Erythroblast (primary cell): ENCODE data around the gene CMSS1.
"Not testable (repeated sequence)": the region's sequence is repeated elsewhere in the genome, so short reads cannot be mapped to it uniquely, and the experiment has no call there.

Experiments used
- DNase-seq, 2 experiments: peaks; one replicate each; lab custom pipeline; 2025; lab: John Stamatoyannopoulos, UW
- GATA1 ChIP-seq: IDR thresholded peaks from 2 replicates; pipeline ENCODE4 v1.6.1; 2011; ENCODE audit warnings: low read depth, mild to moderate bottlenecking, control low read depth, low read length, moderate library complexity
- POLR2A ChIP-seq: IDR thresholded peaks from 2 replicates; pipeline ENCODE4 v1.6.1; 2011; ENCODE audit warnings: mild to moderate bottlenecking, low read length

CMSS1 gene

GRCh38 chr3:100044369-100044768 lies 226.7 kb downstream of the CMSS1 start:
- DNase-seq, result no peak
- TF ChIP-seq POLR2A, result no peak

DNA sequence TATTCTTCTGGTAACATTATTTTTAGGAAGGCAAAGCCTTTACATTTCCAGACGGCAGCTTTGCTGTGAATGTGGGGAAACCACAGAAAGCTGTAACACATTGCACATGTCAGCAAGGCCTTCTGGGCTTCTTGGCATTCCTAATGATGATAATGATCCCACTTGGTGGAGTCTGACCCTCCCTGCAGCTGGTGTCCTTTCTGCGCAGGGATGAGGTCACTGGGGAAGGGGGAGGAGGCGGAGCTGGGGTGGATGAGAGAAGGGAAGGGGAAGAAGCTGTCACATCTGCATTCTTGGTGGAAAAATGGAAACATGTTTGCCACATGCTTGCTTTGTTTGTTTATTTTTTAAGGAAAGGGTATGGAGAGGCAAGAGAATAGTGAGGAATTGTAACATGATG lies 228.0 kb downstream of the CMSS1 start:
- peak in 1 of 2 experiments; percentile 4 for DNase-seq
- TF ChIP-seq GATA1, result no peak
- no peak for TF ChIP-seq POLR2A

DNA sequence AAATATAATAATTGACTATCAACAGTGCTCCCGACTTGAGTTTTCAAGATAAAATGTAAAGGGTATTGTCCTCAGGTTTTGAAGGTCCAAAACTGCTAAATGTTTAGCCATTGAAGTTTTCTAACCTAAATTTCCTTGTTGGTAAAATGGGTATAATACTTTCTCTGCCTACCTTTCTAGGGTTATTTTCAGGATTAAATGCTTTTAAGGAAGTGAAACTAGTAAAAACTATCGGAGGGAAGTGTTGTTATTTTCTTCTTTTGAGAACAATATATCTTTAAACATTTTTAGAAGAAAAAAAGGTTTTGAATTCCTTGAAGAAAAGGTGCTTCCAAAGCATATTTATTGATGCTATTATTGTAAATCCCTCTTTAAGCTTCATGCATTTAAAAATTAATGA lies 229.3 kb downstream of the CMSS1 start:
- TF ChIP-seq GATA1 (no peak), POLR2A (no peak)
- DNase-seq, result no peak

- no peak for DNase-seq
- TF ChIP-seq POLR2A (no peak), GATA1 (no peak)
Observed at GRCh38 chr3:100047455-100048141, 229.9 kb downstream of the CMSS1 start.

DNA sequence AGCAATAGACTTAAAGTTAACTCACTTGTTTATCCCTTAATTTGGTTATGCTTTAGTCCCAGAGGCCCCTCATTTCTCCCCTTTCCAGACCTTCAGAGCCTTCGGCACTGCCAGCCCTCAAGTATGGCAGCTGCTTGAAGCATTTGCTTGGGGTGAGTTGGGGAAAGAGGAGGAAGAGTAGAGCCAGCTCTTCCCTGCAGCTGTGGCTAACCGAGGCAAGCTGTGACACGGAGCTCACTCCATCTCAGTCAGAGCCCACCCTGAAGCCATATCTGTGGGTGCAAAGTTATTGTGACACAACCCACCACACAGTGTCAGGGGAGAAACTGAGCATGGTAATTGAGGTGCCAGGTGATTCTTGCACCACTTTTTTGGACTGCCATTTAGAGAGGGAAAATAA lies 230.6 kb downstream of the CMSS1 start:
- no peak for DNase-seq
- TF ChIP-seq POLR2A (no peak), GATA1 (no peak)

DNA sequence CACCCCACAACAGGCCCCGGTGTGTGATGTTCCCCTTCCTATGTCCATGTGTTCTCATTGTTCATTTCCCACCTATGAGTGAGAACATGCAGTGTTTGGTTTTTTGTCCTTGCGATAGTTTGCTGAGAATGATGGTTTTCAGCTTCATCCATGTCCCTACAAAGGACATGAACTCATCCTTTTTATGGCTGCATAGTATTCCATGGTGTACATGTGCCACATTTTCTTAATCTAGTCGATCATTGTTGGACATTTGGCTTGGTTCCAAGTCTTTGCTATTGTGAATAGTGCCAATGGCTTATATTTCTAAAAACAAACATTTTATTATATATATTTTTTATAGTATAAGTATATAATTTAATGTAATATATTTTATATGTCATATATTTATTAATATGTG lies 233.9 kb downstream of the CMSS1 start:
- not testable (repeated sequence) for DNase-seq

DNA sequence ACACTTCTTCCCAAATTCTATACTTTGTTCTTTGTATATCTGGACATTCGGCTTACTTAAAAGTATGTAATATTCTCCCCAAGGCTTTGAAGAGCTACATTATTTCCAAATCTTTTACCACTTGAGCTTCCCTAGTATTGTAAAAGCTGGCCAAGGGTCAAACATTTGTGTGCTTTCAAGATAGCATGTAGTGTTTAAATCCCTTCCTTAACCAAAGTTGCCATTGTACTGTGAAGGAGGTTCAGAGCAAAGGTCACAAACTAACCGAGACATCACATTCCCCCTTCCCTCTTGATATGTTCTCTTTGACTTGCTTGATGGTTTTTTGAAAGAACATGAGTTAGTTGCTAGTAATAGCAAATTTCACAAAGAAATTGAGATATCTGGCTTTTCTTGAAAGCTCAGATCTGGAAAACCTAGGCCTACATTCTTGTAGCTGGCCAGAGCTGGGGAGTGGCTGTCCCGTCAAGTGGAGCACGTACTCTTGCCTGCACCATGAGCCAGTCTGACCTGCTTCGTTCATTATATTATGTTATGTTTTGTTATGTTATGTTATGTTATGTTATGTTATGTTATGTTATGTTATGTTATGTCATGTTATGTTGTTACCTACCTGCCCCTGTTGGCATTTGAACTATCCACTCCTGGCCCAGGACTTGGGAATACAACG lies 236.4 kb downstream of the CMSS1 start:
- no peak for TF ChIP-seq POLR2A
- no peak for TF ChIP-seq GATA1
- no peak for DNase-seq

DNA sequence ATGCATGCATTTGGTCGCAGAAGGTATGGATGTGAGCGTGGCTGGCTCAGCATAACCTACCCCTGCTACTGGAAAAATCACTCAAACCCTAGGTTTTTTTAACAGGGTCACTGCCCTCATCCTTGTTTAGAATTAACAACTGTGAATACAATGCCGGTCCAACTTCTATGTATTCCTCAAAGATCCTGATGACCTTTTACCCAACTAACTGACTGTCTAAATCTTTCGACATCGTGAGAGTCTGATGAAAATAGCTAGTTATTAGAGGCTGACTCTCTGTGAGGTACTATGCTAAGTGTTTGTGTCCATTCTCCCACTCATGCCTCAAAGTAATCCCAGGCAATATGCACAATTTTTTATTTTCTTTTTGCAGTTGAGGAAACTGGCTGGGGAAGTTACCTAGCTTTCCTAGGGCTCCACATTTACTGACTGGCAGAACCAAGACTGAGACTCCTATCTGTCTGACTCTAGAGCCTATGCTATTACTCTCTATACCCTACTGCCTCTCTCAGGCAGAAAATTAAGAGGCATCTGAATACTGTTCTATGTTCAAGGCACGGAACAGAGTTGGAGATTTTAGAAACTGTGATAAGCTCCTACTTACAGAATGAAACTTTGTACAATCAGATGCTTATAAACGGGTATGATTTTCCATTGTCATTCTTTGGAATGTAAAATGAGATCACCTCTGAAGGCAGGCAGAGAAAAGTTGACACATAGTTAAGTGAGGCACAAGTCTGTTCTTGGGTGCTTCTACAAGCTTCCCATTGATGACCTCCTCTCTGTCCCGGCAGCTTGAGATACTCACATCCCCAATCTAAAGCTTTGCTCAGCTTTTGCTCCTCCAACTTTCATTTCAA lies 240.3 kb downstream of the CMSS1 start:
- TF ChIP-seq POLR2A (no peak), GATA1 (no peak)
- no peak for DNase-seq

DNA sequence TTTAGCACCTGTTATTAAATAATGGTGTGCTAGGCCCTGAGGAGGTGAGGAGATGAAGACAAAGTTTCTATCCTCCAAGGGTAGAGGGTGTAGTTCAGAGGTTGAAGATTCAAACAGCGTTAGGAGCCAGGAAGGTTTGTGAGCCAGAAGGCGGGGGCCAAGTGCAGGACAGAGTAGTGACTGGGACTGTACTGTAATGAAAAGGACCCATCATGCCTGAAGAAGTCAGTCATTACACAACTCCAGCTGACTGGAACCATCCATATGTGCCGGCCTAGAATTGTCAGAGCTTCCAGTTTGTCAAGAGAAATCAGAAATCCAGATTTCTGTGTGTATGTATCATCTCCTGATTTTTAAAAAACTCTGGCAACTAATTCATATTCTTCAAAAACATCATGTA lies 241.8 kb downstream of the CMSS1 start:
- TF ChIP-seq GATA1 (no peak), POLR2A (no peak)
- DNase-seq, result no peak

DNA sequence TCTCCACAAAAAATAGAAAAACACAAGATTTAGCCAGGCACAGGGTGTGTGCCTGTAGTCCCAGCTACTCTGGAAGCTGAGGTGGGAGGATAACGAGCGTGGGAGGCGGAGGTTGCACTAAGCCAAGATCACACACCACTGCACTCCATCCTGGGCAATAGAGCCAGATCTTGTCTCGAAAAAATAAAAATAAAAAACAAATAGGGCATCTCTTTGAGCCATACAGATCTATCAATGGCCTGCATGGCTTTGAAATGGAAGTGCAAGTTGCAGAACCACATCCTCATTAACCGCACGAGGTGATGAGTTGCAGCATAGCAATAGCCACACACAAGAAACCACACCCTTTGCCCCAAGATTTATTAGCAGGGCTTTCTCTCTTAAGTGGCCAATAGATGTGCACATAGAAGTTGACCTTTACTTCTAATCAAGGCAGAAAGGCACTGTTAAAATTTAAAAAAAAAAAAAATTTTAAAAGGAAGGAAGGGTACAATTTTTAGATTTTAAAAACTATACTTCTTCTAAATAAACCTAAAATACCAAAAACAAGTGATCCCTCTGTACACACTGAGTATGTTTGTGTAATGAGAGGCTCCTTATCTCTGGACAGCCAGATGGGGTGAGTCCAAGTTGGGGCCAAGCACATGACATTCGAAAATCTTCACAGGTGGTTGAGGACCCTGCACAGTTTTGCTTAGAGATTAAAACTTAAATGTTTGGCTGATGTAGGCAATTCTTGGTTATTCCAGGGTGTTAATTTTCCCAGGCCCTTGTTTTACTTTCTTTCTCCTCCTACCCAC lies 243.2 kb downstream of the CMSS1 start:
- DNase-seq, result peak; percentile 85 to 90
- TF ChIP-seq GATA1 (no peak), POLR2A (no peak)

GRCh38 chr3:100062665-100063064 lies 245.0 kb downstream of the CMSS1 start:
- no peak for TF ChIP-seq POLR2A
- no peak for TF ChIP-seq GATA1
- no peak for DNase-seq

- TF ChIP-seq POLR2A (no peak), GATA1 (no peak)
- no peak for DNase-seq
Observed at GRCh38 chr3:100063929-100064461, 246.3 kb downstream of the CMSS1 start.

DNA sequence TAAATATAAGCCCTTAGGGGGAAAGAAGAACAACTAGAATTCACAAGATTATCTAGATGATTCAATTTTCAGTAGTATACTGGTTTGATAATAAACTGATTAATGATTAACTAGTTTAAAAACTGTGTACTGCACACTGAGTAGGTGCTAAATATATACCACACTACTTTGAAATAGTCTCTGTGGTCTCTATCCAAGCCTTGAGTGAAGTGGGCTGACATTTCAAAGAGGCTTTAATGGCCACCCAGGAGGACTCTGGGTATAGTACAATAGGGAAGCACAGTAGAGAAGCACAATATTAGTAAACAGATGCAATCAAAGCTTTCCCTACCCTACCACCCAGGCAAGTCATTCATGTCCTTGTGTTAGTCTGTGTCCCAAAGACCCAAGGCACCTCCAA lies 249.9 kb downstream of the CMSS1 start:
- TF ChIP-seq GATA1, result no peak
- TF ChIP-seq POLR2A, result no peak
- no peak for DNase-seq
